ENCODE measurements around the gene MAP3K21.

DNA sequence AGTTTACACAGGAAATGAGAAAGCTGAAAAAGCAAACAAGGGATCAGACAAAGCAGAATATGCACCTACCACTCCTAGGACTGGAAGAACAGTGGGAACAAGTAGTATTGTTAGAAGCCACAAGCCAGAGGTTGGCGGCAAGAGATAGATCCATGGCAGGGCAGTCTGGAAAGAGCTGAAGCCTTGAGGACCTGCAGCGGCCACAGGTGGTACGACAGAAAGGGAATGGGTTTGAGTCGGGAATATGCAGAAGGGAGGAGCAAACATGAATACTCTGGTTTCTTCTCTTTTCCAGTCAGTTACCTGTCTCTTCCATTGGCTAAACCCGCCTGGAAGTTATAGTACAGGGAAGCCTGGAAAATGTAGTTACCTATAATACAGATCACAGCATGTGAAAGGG, 28.1 kb upstream of the MAP3K21 start:
- TF ChIP-seq SUZ12 (IDR thresholded peaks at IDR 0.05; ENCODE audit: extremely low read depth, insufficient read depth, insufficient read length) (no peak), YY1 (IDR thresholded peaks at IDR 0.05; ENCODE audit: insufficient read depth, insufficient read length) (no peak), ZNF274 (IDR thresholded peaks at IDR 0.05; ENCODE audit: low read depth, low read length) (no peak)
